Measurements from ENCODE around the gene DPYD.

The DPYD gene

GRCh38 chr1:97457446-97458089 lies 463.3 kb downstream of the DPYD start:
- Histone ChIP-seq H3K27me3 (ENCODE audit: control insufficient read depth, insufficient read depth, low read length) (no peaks in the 10 kb centered on the region), H3K4me1 (ENCODE audit: control insufficient read depth, insufficient read depth, low read length) (no peaks in the 10 kb centered on the region), H3K9me3 (ENCODE audit: control insufficient read depth, insufficient read depth, low read length) (no peaks in the 10 kb centered on the region), H3K9ac (ENCODE audit: low read depth, low read length) (no peak overlapping the region), H3K36me3 (ENCODE audit: control insufficient read depth, insufficient read depth, low read length) (no peaks in the 10 kb centered on the region), H3K4me3 (ENCODE audit: low read depth, low read length) (no peak overlapping the region)

- no peaks in the 10 kb centered on the region for H3K27me3 ChIP-seq (ENCODE audit: control insufficient read depth, insufficient read depth, low read length)
- no peaks in the 10 kb centered on the region for H3K4me1 ChIP-seq (ENCODE audit: control insufficient read depth, insufficient read depth, low read length)
- no peaks in the 10 kb centered on the region for H3K36me3 ChIP-seq (ENCODE audit: control insufficient read depth, insufficient read depth, low read length)
- no peak overlapping the region for H3K9ac ChIP-seq (ENCODE audit: low read depth, low read length)
- H3K9me3 ChIP-seq (ENCODE audit: control insufficient read depth, insufficient read depth, low read length): no peaks in the 10 kb centered on the region
- no peak overlapping the region for H3K4me3 ChIP-seq (ENCODE audit: low read depth, low read length)
These were observed 468.9 kb downstream of the DPYD start for GRCh38 chr1:97451944-97452343.

- no peaks in the 10 kb centered on the region for H3K27me3 ChIP-seq (ENCODE audit: control insufficient read depth, insufficient read depth, low read length)
- H3K36me3 ChIP-seq (ENCODE audit: control insufficient read depth, insufficient read depth, low read length): no peaks in the 10 kb centered on the region
- H3K4me1 ChIP-seq (ENCODE audit: control insufficient read depth, insufficient read depth, low read length): no peaks in the 10 kb centered on the region
- H3K4me3 ChIP-seq (ENCODE audit: low read depth, low read length): no peak overlapping the region
- H3K9ac ChIP-seq (ENCODE audit: low read depth, low read length): no peak overlapping the region
- no peaks in the 10 kb centered on the region for H3K9me3 ChIP-seq (ENCODE audit: control insufficient read depth, insufficient read depth, low read length)
These were observed 469.6 kb downstream of the DPYD start for GRCh38 chr1:97451046-97451826.

- Histone ChIP-seq H3K36me3 (ENCODE audit: control insufficient read depth, insufficient read depth, low read length) (no peaks in the 10 kb centered on the region), H3K4me1 (ENCODE audit: control insufficient read depth, insufficient read depth, low read length) (no peaks in the 10 kb centered on the region), H3K9me3 (ENCODE audit: control insufficient read depth, insufficient read depth, low read length) (no peaks in the 10 kb centered on the region), H3K27me3 (ENCODE audit: control insufficient read depth, insufficient read depth, low read length) (no peaks in the 10 kb centered on the region), H3K4me3 (ENCODE audit: low read depth, low read length) (no peak overlapping the region), H3K9ac (ENCODE audit: low read depth, low read length) (no peak overlapping the region)
These were observed 478.9 kb downstream of the DPYD start for GRCh38 chr1:97441966-97442365.

- H3K9ac ChIP-seq (ENCODE audit: low read depth, low read length): no peak overlapping the region
- no peaks in the 10 kb centered on the region for H3K9me3 ChIP-seq (ENCODE audit: control insufficient read depth, insufficient read depth, low read length)
- H3K27me3 ChIP-seq (ENCODE audit: control insufficient read depth, insufficient read depth, low read length): no peaks in the 10 kb centered on the region
- H3K36me3 ChIP-seq (ENCODE audit: control insufficient read depth, insufficient read depth, low read length): no peaks in the 10 kb centered on the region
- no peaks in the 10 kb centered on the region for H3K4me1 ChIP-seq (ENCODE audit: control insufficient read depth, insufficient read depth, low read length)
- H3K4me3 ChIP-seq (ENCODE audit: low read depth, low read length): no peak overlapping the region
These were observed 487.0 kb downstream of the DPYD start for GRCh38 chr1:97433824-97434177.

GRCh38 chr1:97433094-97433823 lies 487.6 kb downstream of the DPYD start:
- Histone ChIP-seq H3K9me3 (ENCODE audit: control insufficient read depth, insufficient read depth, low read length) (no peaks in the 10 kb centered on the region), H3K4me3 (ENCODE audit: low read depth, low read length) (no peak overlapping the region), H3K36me3 (ENCODE audit: control insufficient read depth, insufficient read depth, low read length) (no peaks in the 10 kb centered on the region), H3K9ac (ENCODE audit: low read depth, low read length) (no peak overlapping the region), H3K4me1 (ENCODE audit: control insufficient read depth, insufficient read depth, low read length) (no peaks in the 10 kb centered on the region), H3K27me3 (ENCODE audit: control insufficient read depth, insufficient read depth, low read length) (no peaks in the 10 kb centered on the region)

GRCh38 chr1:97427371-97427770 lies 493.5 kb downstream of the DPYD start:
- Histone ChIP-seq H3K36me3 (ENCODE audit: control insufficient read depth, insufficient read depth, low read length) (no peaks in the 10 kb centered on the region), H3K27me3 (ENCODE audit: control insufficient read depth, insufficient read depth, low read length) (no peaks in the 10 kb centered on the region), H3K9me3 (ENCODE audit: control insufficient read depth, insufficient read depth, low read length) (no peaks in the 10 kb centered on the region), H3K4me3 (ENCODE audit: low read depth, low read length) (no peak overlapping the region), H3K9ac (ENCODE audit: low read depth, low read length) (no peak overlapping the region), H3K4me1 (ENCODE audit: control insufficient read depth, insufficient read depth, low read length) (peaks cover 2% of the 10 kb centered on the region)

GRCh38 chr1:97424209-97424608 lies 496.6 kb downstream of the DPYD start:
- peaks cover 2% of the 10 kb centered on the region for H3K4me1 ChIP-seq (ENCODE audit: control insufficient read depth, insufficient read depth, low read length)
- no peaks in the 10 kb centered on the region for H3K36me3 ChIP-seq (ENCODE audit: control insufficient read depth, insufficient read depth, low read length)
- H3K9ac ChIP-seq (ENCODE audit: low read depth, low read length): no peak overlapping the region
- H3K4me3 ChIP-seq (ENCODE audit: low read depth, low read length): no peak overlapping the region
- no peaks in the 10 kb centered on the region for H3K9me3 ChIP-seq (ENCODE audit: control insufficient read depth, insufficient read depth, low read length)
- H3K27me3 ChIP-seq (ENCODE audit: control insufficient read depth, insufficient read depth, low read length): no peaks in the 10 kb centered on the region

GRCh38 chr1:97423403-97423802 lies 497.4 kb downstream of the DPYD start:
- Histone ChIP-seq H3K27me3 (ENCODE audit: control insufficient read depth, insufficient read depth, low read length) (no peaks in the 10 kb centered on the region), H3K9me3 (ENCODE audit: control insufficient read depth, insufficient read depth, low read length) (no peaks in the 10 kb centered on the region), H3K36me3 (ENCODE audit: control insufficient read depth, insufficient read depth, low read length) (no peaks in the 10 kb centered on the region), H3K4me1 (ENCODE audit: control insufficient read depth, insufficient read depth, low read length) (peaks cover 2% of the 10 kb centered on the region), H3K9ac (ENCODE audit: low read depth, low read length) (no peak overlapping the region), H3K4me3 (ENCODE audit: low read depth, low read length) (no peak overlapping the region)

GRCh38 chr1:97417661-97418060 lies 503.2 kb downstream of the DPYD start:
- H3K9me3 ChIP-seq (ENCODE audit: control insufficient read depth, insufficient read depth, low read length): no peaks in the 10 kb centered on the region
- H3K4me3 ChIP-seq (ENCODE audit: low read depth, low read length): no peak overlapping the region
- no peaks in the 10 kb centered on the region for H3K36me3 ChIP-seq (ENCODE audit: control insufficient read depth, insufficient read depth, low read length)
- H3K9ac ChIP-seq (ENCODE audit: low read depth, low read length): no peak overlapping the region
- H3K27me3 ChIP-seq (ENCODE audit: control insufficient read depth, insufficient read depth, low read length): no peaks in the 10 kb centered on the region
- no peaks in the 10 kb centered on the region for H3K4me1 ChIP-seq (ENCODE audit: control insufficient read depth, insufficient read depth, low read length)

GRCh38 chr1:97414682-97415312 lies 506.0 kb downstream of the DPYD start:
- H3K4me3 ChIP-seq (ENCODE audit: low read depth, low read length): no peak overlapping the region
- no peak overlapping the region for H3K9ac ChIP-seq (ENCODE audit: low read depth, low read length)
- H3K27me3 ChIP-seq (ENCODE audit: control insufficient read depth, insufficient read depth, low read length): no peaks in the 10 kb centered on the region
- no peaks in the 10 kb centered on the region for H3K4me1 ChIP-seq (ENCODE audit: control insufficient read depth, insufficient read depth, low read length)
- no peaks in the 10 kb centered on the region for H3K9me3 ChIP-seq (ENCODE audit: control insufficient read depth, insufficient read depth, low read length)
- no peaks in the 10 kb centered on the region for H3K36me3 ChIP-seq (ENCODE audit: control insufficient read depth, insufficient read depth, low read length)

Measured in iPS-15b (cell line).